IMR-90 (cell line): ENCODE results near the gene RNF227.

ENCODE experiments used
- BHLHE40 ChIP-seq: fragments of 150-350 bp; IDR thresholded peaks from 2 replicates; pipeline ENCODE4 v1.6.1; 2016; ENCODE audit warnings: mild to moderate bottlenecking, low read depth, low read length
- CTCF ChIP-seq: conservative IDR thresholded peaks from 2 replicates; pipeline ENCODE4 v1.5.1; 2012; ENCODE audit warnings: mild to moderate bottlenecking, low read depth, low read length, improper control_type of control experiment
- FOS ChIP-seq: fragments of 150-350 bp; IDR thresholded peaks from 2 replicates; pipeline ENCODE4 v1.6.1; 2016; ENCODE audit warnings: low read depth, low read length
- MAFK ChIP-seq: IDR thresholded peaks from 2 replicates; pipeline ENCODE4 v1.6.1; 2012; ENCODE audit warnings: low read depth, low read length, improper control_type of control experiment
- MAZ ChIP-seq: IDR thresholded peaks from 2 replicates; pipeline ENCODE4 v1.6.1; 2012; ENCODE audit warnings: low read depth, mild to moderate bottlenecking, low read length, improper control_type of control experiment, moderate library complexity, borderline replicate concordance
- MXI1 ChIP-seq: IDR thresholded peaks from 2 replicates; pipeline ENCODE4 v1.6.1; 2012; ENCODE audit warnings: low read depth, mild to moderate bottlenecking, low read length, moderate library complexity, borderline replicate concordance
- NFE2L2 ChIP-seq: fragments of 150-350 bp; IDR thresholded peaks from 2 replicates; pipeline ENCODE4 v1.6.1; 2016; ENCODE audit warnings: low read depth, mild to moderate bottlenecking, low read length
- POLR2A ChIP-seq: IDR thresholded peaks from 2 replicates; pipeline ENCODE4 v1.6.1; 2012; ENCODE audit warnings: mild to moderate bottlenecking, low read depth, low read length
- RAD21 ChIP-seq: IDR thresholded peaks from 2 replicates; pipeline ENCODE4 v1.6.1; 2012; ENCODE audit warnings: low read length, improper control_type of control experiment
- RFX5 ChIP-seq: IDR thresholded peaks from 2 replicates; pipeline ENCODE4 v1.8.0; 2012; ENCODE audit warnings: low read depth, mild to moderate bottlenecking, low read length, moderate library complexity

- TF ChIP-seq CTCF (no peak), MAFK (no peak), POLR2A (no peak), FOS (no peak), RAD21 (no peak), RFX5 (no peak), NFE2L2 (no peak), MXI1 (no peak), MAZ (no peak), BHLHE40 (no peak)
These were observed 22.8 kb downstream of the RNF227 start for GRCh38 chr17:7893187-7893880.
